Left renal pelvis (tissue), 4 donors: ENCODE measurements around the gene LURAP1L. TPM values are rescaled to one million over a fixed set of nuclear protein-coding genes. Genes with fewer than 3 reads are reported as not detected.
"Not testable (repeated sequence)": the region's sequence is repeated elsewhere in the genome, so short reads cannot be mapped to it uniquely, and the experiment has no call there.

Experiments used
- DNase-seq, 4 donors: peaks; one replicate each; pipeline ENCODE4 v3.0.0-alpha.2; 2013; ENCODE audit warnings: low read depth in 4 of 4, low spot score in 3 of 4
- polyA plus RNA-seq, 4 donors: library from polyadenylated mRNA; unstranded; fragments of 120-200 nt; gene quantifications; one replicate each; pipeline ENCODE4 v1.2.1, GENCODE V29; 2013; ENCODE audit not compliant: insufficient read length in 4 of 4

The LURAP1L gene
- polyA plus RNA-seq, 4 donors = 21.1 to 23.1 (median 21.9) TPM

DNA sequence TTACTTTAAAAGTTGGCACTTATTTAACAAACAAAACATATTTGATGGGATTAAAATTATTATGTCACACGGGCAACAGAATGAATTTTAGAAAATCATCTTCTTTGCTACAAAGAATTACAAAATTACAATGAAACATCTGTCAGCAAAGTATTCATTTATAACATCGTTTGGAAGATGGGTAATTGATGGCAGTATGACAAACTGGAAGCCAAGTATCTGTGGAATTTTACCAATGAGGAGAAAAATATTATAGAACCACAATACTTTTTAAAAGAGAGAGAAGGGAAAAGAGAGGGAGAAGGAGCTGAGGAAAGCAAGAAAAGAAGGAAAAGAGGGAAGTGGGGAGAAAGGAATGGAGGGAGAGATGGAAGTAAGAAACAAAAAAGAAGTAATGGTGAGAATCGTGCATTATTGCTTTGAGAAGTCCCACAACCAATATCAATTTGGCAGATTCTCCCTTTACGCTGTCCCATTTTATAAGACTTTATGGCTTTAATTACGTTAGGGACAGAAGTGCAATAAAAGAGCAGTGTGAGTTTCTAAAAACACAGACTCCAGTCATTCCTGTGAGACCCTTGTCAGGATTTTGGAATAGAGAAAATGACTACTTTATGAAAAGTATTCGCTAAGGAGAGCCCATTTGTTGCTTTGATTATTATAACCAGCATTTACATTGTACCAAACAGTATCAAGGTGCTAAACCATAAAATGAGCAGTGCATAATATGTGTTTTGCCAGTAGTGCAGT lies 76.7 kb downstream of the LURAP1L start:
- DNase-seq = no peak

DNA sequence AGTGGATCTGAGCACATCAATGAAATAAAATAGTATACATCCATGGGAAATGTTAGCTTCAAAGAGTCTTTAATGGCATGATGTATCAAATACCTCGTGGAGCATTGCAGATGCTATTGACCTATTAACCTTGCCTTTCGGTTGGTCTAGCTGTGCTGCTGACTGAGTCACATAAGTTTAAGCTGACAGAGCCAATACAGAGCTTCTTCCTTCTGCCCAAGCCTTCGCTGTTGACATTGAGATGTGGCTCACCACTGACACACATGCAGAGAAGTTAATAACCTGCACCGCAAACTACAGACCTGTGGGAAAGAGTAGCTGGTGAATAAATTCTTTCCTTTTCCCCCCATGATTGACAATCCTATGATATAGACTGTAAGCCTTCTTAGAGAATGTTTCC lies 78.2 kb downstream of the LURAP1L start:
- DNase-seq = no peak

DNA sequence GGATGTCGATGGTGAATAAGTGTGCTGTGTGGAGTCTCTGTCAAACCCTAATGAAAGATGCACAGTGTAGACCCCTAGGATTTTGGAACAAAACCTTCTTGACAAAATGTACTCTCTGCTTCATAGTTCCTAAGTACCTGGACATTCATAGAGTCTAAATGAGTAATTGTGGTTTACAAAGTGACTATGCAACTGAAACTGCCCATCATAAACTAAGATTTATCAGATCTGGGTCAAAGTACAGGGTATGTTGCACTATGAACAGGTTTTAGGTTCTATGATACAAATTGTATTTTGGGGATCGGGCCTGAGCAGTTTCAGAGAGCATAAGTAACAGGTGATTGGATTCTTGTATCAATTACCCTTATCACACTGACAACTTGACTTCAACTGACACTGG lies 79.4 kb downstream of the LURAP1L start:
- no peak for DNase-seq

DNA sequence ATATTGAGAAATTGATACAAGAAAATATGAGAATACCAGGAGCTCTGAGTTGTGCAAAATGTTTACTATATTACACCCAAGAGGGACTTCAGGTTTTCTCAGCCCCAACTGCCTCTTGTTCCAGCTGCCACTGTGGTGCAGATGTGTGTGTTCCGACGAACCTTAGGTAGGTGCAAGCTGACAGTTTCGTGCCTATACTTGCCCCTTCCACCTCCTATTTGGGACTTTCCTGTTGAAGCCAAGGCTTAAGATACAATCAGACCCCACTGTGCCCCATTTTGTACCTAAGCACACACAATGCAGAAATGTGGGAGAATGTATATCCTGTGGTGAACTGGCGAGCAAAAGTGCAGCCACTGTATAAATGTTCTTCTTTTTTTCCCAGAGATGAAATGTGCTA lies 80.2 kb downstream of the LURAP1L start:
- DNase-seq = no peak

DNA sequence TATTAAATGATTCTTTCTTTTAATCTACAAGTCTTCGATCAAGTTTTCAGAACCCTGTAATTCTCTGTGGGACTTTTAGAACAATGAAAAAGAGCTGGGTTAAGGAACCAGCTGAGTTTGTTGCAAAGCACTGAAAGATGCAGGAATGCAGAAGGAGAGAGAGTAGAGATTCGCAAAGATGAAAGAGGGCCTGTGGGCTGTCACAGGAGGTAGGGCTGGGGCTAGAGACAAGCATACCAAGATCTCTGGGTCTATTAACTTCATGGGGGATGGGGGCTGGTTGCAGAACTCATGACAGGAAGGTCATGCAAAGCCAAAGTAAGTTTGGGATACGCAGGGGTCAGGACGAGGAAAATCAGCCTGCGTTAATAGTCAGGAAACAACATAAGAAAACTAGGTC lies 81.8 kb downstream of the LURAP1L start:
- no peak for DNase-seq

DNA sequence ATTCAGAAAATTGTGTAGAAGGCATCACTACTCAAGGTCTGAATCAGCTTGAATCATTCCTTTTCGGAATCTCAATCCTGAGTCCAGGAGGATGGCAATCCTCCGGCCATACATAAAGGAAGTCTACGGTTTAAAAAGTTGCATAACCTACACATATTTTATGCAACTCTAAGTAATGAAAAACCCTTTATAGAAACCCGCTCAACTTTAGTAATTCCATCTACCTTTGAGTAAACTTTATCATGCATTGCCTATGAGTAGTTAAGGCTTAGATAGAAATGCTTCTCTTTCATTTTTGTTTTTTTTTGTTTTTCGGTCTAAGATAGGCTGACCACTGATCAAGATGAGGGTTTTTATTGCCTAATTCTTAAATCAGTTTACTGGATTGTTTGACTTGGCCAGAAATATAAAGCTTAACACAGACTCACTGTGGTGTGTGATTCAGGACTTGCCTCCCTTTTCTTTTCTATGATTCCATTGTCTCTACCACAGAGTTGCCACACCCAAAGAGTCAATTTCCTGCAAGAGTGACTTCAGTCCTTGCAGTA lies 85.0 kb downstream of the LURAP1L start:
- no peak for DNase-seq

DNA sequence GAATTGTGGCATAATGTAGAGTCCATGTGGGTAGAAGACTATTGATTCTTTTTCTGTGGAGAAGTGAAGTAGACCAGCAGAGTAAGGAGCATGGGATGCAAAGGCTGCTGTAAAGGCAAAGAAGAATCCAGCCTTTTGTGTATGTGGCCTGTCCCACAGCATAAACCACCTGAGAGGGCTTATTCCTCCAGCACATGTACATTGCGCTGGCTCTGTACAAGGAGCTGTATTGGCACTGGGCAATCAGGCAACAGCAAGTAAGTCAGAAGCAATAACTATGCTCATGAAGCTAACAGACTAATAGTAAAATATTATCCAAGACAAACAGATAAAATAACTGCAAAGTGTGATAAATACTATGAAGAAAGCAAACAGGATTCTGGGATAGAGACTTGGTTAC lies 86.2 kb downstream of the LURAP1L start:
- no peak for DNase-seq

DNA sequence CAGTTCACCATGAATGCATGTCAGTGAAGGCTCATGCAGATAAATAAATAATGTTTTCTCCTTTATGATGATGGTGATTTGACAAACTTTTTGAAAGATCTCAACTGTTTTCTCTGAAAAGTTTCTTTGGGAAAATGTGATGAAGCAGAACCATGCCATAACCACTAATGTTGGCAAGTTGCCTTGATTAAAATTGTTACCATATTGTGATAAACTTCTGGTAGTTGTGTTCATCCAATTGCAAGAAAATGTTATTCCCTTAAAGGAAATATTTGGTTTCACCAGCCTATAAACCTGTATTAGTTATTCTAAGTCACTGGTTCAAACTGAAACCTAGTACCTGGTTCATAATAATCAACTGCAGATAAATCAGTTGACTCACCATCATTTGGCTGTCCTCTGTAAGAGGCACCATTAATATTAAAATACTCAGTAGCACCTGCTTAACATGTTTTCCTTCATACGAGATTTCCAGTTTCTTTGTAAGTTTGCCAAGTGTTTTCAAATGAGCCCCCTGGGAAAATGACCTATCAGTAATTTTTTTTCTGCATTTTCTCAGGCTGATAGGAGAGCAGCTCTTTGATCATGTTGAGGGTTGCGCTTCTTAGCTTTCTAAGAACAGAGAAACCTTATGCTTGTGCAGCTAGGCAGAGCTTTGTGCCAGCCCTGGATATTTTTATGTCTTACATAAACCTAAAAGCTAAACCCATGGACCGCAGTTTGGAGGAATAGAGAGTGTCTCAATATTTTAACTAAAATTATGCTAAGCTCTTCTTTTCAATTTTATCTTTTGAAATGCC lies 88.0 kb downstream of the LURAP1L start:
- DNase-seq = no peak

DNA sequence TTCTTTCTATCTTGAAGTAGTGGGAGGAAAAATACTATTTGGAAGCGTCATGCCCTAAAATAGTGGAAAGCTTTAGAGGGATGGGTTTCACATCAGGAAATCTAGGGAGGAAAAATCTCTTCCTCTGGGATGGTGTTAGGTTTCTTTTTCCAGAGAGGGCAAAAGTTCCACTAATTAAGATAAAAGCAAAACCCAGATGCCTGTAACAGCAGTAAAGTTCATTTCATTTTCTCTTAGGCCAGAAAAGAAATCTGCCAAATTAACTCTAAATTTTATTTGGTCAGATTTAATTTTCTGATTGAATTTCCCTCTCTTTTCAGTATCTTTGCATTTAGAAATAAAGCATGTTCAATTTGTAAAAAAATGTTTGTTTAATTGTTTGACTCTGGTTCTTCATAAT lies 88.8 kb downstream of the LURAP1L start:
- no peak for DNase-seq

DNA sequence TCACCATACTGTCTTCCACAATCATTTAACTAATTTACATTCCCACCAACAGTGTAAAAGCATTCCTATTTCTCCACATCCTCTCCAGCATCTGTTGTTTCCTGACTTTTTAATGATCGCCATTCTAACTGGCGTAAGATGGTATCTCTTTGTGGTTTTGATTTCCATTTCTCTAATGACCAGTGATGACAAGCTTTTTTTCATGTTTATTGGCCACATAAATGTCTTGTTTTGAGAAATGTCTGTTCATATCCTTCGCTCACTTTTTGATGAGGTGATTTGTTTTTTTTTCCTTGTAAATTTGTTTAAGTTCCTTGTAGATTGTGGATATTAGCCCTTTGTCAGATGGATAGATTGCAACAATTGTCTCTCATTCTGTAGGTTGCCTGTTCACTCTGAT lies 90.6 kb downstream of the LURAP1L start:
- not testable (repeated sequence) for DNase-seq

Other genes starting within 250 kb of the LURAP1L start
- gene TYRP1, start 81.6 kb upstream of the LURAP1L start, polyA plus RNA-seq = 1 to 10 TPM in 2 of 4 donors, under 1 TPM in 2; 0.27 to 2.5 (median 1.7) TPM